SU-DHL-6 (cell line): ENCODE results near the gene ANKRD30A.
"Not testable (repeated sequence)": the region's sequence is repeated elsewhere in the genome, so short reads cannot be mapped to it uniquely, and the experiment has no call there.

Source experiments
- H2AFZ ChIP-seq: fragments of 200-600 bp; sonication (generic); 2 replicates; pipeline ENCODE4 v1.6.1; 2014; ENCODE audit warnings: low read depth, mild to moderate bottlenecking, moderate library complexity, mixed read lengths, antibody characterized with exemption, low read length; ENCODE audit not compliant: severe bottlenecking
- H3F3A ChIP-seq: fragments of 200-600 bp; shearing (Covaris generic); 2 replicates; pipeline ENCODE4 v1.6.0; 2016; ENCODE audit warnings: antibody characterized with exemption, mild to moderate bottlenecking; ENCODE audit not compliant: insufficient read depth
- H3K27ac ChIP-seq: fragments of 200-600 bp; sonication (generic); 2 replicates; pipeline ENCODE4 v1.5.1; 2016; ENCODE audit warnings: low read depth, mild to moderate bottlenecking, low read length, moderate library complexity, mixed read lengths
- H3K27me3 ChIP-seq: fragments of 200-600 bp; sonication (generic), shearing (Covaris generic); 2 replicates; pipeline ENCODE4 v1.6.0; 2014; ENCODE audit warnings: mild to moderate bottlenecking, low read length
- H3K36me3 ChIP-seq: fragments of 200-600 bp; sonication (generic); 2 replicates; pipeline ENCODE4 v1.6.1; 2014; ENCODE audit warnings: mild to moderate bottlenecking, low read length, mixed read lengths
- H3K4me2 ChIP-seq: fragments of 300-600, 200-600 bp; shearing (Covaris generic), sonication (generic); 2 replicates; pipeline ENCODE4 v1.6.0; 2014; ENCODE audit warnings: low read length, low read depth, mild to moderate bottlenecking; ENCODE audit not compliant: poor library complexity, severe bottlenecking
- H3K4me3 ChIP-seq: fragments of 200-600 bp; sonication (generic); 2 replicates; pipeline ENCODE4 v1.5.1; 2014; ENCODE audit warnings: antibody characterized with exemption, low read length, mild to moderate bottlenecking, mixed read lengths; ENCODE audit not compliant: insufficient read depth, poor library complexity, severe bottlenecking
- H3K79me2 ChIP-seq: fragments of 200-600 bp; sonication (generic); 2 replicates; pipeline ENCODE4 v1.6.1; 2014; ENCODE audit warnings: mild to moderate bottlenecking, low read length, moderate library complexity; ENCODE audit not compliant: insufficient read depth
- H3K9ac ChIP-seq: fragments of 200-600 bp; sonication (generic); 2 replicates; pipeline ENCODE4 v1.7.0; 2014; ENCODE audit warnings: mild to moderate bottlenecking, low read length
- H3K9me2 ChIP-seq: fragments of 200-600 bp; sonication (generic); replicated peaks from 2 replicates; pipeline ENCODE4 v1.6.1; 2014; ENCODE audit warnings: low read length; ENCODE audit not compliant: insufficient read depth
- H3K9me3 ChIP-seq: fragments of 200-600 bp; sonication (generic); 2 replicates; pipeline ENCODE4 v1.6.1; 2014; ENCODE audit warnings: low read length, mixed read lengths; ENCODE audit not compliant: insufficient read depth
- H4K20me1 ChIP-seq: fragments of 200-600 bp; sonication (generic); 2 replicates; pipeline ENCODE4 v1.6.1; 2014; ENCODE audit warnings: low read depth, mild to moderate bottlenecking, antibody characterized with exemption, low read length, moderate library complexity, mixed read lengths
- CTCF ChIP-seq: fragments of 200-600 bp; sonication (generic); IDR thresholded peaks from one replicate; pipeline ENCODE4 v1.5.1; 2017; ENCODE audit warnings: antibody characterized with exemption, mild to moderate bottlenecking, low read length, moderate library complexity; ENCODE audit not compliant: insufficient read depth, poor library complexity, severe bottlenecking
- EZH2phosphoT487 ChIP-seq: fragments of 200-600 bp; sonication (generic), shearing (Covaris generic); conservative IDR thresholded peaks from 2 replicates; pipeline ENCODE4 v1.6.1; 2018; ENCODE audit warnings: mild to moderate bottlenecking, antibody characterized with exemption, low read length, moderate library complexity, mixed read lengths

The ANKRD30A gene

GRCh38 chr10:37109000-37109399 is 16.4 kb upstream of the ANKRD30A start:
- Histone ChIP-seq H3K79me2 (no peaks in the 10 kb centered on the region), H3K9ac (no peak overlapping the region), H3K4me3 (no peak overlapping the region), H2AFZ (no peak overlapping the region), H3K9me2 (no peaks in the 10 kb centered on the region), H3K27me3 (no peaks in the 10 kb centered on the region), H3K27ac (no peak overlapping the region), H3K9me3 (no peaks in the 10 kb centered on the region), H3F3A (no peaks in the 10 kb centered on the region), H3K36me3 (no peaks in the 10 kb centered on the region), H4K20me1 (no peaks in the 10 kb centered on the region), H3K4me2 (no peak overlapping the region)
- TF ChIP-seq EZH2phosphoT487 (no peak), CTCF (no peak)

DNA sequence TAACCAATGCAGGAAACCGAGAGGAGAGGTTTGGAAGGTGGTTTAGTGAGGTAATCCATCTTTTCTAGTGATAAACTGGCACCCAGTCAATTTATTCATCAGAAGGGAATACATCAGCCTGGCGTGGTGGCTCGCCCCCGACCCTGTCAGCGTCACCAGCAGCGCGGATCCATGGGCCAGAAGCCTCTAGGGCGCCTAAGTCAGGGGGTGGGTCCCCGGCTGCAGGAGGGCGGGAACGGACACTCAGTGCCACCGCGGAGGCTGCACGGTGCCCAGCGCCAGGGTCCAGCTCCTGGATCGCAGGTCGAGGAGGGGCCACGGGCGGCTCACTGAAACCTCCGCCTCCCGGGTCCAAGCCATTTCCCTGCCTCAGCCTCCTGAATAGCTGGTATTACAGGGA is 866 bp upstream of the ANKRD30A start:
- Histone ChIP-seq H3K9me3 (no peaks in the 10 kb centered on the region), H3K27ac (no peak overlapping the region), H4K20me1 (no peaks in the 10 kb centered on the region), H3K36me3 (no peaks in the 10 kb centered on the region), H3K9me2 (no peaks in the 10 kb centered on the region), H2AFZ (no peak overlapping the region), H3K4me3 (no peak overlapping the region), H3K9ac (no peak overlapping the region), H3F3A (no peaks in the 10 kb centered on the region), H3K79me2 (no peaks in the 10 kb centered on the region), H3K4me2 (no peak overlapping the region), H3K27me3 (no peaks in the 10 kb centered on the region)
- no peak for TF ChIP-seq CTCF
- TF ChIP-seq EZH2phosphoT487: no peak

DNA sequence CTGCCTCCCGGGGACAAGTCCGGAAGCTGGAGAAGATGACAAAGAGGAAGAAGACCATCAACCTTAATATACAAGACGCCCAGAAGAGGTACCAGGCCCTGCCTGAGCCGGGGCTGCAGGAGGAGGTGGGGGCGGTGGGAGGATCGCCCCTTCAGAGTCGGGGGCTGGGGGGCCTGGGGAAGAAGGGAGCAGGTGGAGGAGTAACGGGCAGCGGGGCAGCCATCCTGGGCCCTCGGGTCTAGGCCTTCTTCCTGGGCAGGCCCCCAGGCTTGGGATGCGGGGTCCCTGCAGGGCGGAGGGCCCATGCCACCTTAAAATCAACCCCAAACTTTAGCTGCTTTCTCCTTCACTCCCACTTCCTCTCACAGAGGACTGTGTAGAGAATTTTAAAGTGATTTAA is 523 bp downstream of the ANKRD30A start:
- H3K9me3 ChIP-seq: no peaks in the 10 kb centered on the region
- H3K27ac ChIP-seq: no peak overlapping the region
- no peak overlapping the region for H2AFZ ChIP-seq
- no peaks in the 10 kb centered on the region for H4K20me1 ChIP-seq
- H3K9me2 ChIP-seq: no peaks in the 10 kb centered on the region
- H3K36me3 ChIP-seq: no peaks in the 10 kb centered on the region
- no peak overlapping the region for H3K4me2 ChIP-seq
- no peak for TF ChIP-seq EZH2phosphoT487
- no peaks in the 10 kb centered on the region for H3K27me3 ChIP-seq
- no peaks in the 10 kb centered on the region for H3F3A ChIP-seq
- H3K9ac ChIP-seq: no peak overlapping the region
- H3K79me2 ChIP-seq: no peaks in the 10 kb centered on the region
- no peak overlapping the region for H3K4me3 ChIP-seq

DNA sequence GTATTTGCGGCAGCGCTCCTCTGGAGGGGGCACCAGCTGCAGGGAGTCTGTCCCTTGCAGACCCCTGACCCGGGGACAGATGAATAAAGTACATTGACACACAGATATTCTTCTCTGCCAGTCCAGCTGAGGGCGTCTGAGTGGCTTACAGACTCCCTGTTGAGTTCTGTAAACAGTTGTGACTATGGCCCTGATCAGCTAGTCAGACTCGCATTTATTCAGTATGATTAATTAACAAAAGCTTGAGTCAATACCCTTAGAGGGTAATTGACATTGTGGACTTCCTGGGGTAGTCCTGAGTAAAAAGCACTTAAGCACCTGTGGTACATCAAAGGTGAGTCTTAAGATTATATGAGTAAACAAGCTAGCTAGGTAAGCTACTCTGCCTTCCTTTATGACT is 21.0 kb downstream of the ANKRD30A start:
- no peaks in the 10 kb centered on the region for H4K20me1 ChIP-seq
- no peaks in the 10 kb centered on the region for H3K36me3 ChIP-seq
- no peak overlapping the region for H3K4me3 ChIP-seq
- no peak overlapping the region for H3K4me2 ChIP-seq
- TF ChIP-seq EZH2phosphoT487 (no peak), CTCF (no peak)
- H3K9me2 ChIP-seq: no peaks in the 10 kb centered on the region
- H3F3A ChIP-seq: no peaks in the 10 kb centered on the region
- no peak overlapping the region for H3K27ac ChIP-seq
- H3K79me2 ChIP-seq: no peaks in the 10 kb centered on the region
- no peak overlapping the region for H3K9ac ChIP-seq
- no peaks in the 10 kb centered on the region for H3K27me3 ChIP-seq
- no peaks in the 10 kb centered on the region for H3K9me3 ChIP-seq
- H2AFZ ChIP-seq: no peak overlapping the region

DNA sequence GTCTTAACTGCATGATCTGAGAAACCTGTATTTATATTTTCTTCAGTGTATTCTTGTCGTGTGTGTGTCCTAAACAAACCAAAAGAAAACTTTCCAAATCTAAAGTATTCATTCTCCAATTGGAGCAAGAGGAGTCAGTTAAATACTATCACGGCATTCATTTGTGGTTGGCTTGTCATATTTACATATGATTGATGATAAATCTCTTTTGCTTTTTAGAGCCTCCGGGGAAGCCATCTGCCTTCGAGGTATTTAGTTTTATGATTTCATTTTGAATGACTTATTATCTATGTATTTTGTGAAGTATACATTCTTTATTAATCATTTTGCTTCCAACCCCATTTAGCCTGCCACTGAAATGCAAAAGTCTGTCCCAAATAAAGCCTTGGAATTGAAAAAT is 37.0 kb downstream of the ANKRD30A start:
- H2AFZ ChIP-seq, H3F3A ChIP-seq, H4K20me1 ChIP-seq, H3K79me2 ChIP-seq, H3K4me2 ChIP-seq, H3K4me3 ChIP-seq, H3K9me3 ChIP-seq, H3K27ac ChIP-seq, H3K9ac ChIP-seq, H3K36me3 ChIP-seq, H3K9me2 ChIP-seq, H3K27me3 ChIP-seq: not testable (repeated sequence)

GRCh38 chr10:37171945-37172344 is 46.5 kb downstream of the ANKRD30A start:
- H3K9me3 ChIP-seq, H3K4me3 ChIP-seq, H2AFZ ChIP-seq, H3K9me2 ChIP-seq, H3K9ac ChIP-seq, H4K20me1 ChIP-seq, H3K4me2 ChIP-seq, H3K36me3 ChIP-seq, H3K27me3 ChIP-seq, H3F3A ChIP-seq, H3K79me2 ChIP-seq, H3K27ac ChIP-seq: not testable (repeated sequence)
